Hepatocyte (in vitro differentiated cells): Measurements from ENCODE around the gene BACH1.

Source experiments
- EZH2 ChIP-seq: fragments of 200-600 bp; sonication (generic); IDR thresholded peaks from 2 replicates; pipeline ENCODE4 v1.6.1; 2016; ENCODE audit warnings: antibody characterized with exemption, mild to moderate bottlenecking, borderline replicate concordance
- EZH2phosphoT487 ChIP-seq: fragments of 200-600 bp; sonication (generic); IDR thresholded peaks from one replicate; pipeline ENCODE4 v1.6.1; 2018; ENCODE audit warnings: antibody characterized with exemption, mild to moderate bottlenecking, low read depth, moderate library complexity; ENCODE audit not compliant: unreplicated experiment, severe bottlenecking
- TF ChIP-seq, protein P1 (sequence below): fragments of 200-600 bp; sonication (generic); IDR thresholded peaks from 2 replicates; pipeline ENCODE4 v1.5.1; 2016; ENCODE audit warnings: antibody characterized with exemption, mild to moderate bottlenecking; ENCODE audit not compliant: poor library complexity

- no peak for TF ChIP-seq EZH2
- TF ChIP-seq, protein P1, sequence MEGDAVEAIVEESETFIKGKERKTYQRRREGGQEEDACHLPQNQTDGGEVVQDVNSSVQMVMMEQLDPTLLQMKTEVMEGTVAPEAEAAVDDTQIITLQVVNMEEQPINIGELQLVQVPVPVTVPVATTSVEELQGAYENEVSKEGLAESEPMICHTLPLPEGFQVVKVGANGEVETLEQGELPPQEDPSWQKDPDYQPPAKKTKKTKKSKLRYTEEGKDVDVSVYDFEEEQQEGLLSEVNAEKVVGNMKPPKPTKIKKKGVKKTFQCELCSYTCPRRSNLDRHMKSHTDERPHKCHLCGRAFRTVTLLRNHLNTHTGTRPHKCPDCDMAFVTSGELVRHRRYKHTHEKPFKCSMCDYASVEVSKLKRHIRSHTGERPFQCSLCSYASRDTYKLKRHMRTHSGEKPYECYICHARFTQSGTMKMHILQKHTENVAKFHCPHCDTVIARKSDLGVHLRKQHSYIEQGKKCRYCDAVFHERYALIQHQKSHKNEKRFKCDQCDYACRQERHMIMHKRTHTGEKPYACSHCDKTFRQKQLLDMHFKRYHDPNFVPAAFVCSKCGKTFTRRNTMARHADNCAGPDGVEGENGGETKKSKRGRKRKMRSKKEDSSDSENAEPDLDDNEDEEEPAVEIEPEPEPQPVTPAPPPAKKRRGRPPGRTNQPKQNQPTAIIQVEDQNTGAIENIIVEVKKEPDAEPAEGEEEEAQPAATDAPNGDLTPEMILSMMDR, result no peak
- TF ChIP-seq EZH2phosphoT487, result no peak
Observed at GRCh38 chr21:29379517-29380054, 80.9 kb downstream of the BACH1 start.
